ENCODE results near the gene CLSTN2. TPM values are rescaled to one million over a fixed set of nuclear protein-coding genes. Genes with fewer than 3 reads are reported as not detected.

Gene CLSTN2
- total and polyA plus RNA-seq, 2 of the 4 experiments (the other 2 are of a cell fraction): under 0.01 to 0.07 TPM

GRCh38 chr3:139917226-139917785 lies 17.7 kb upstream of the CLSTN2 start:
- H3K9me3 ChIP-seq (ENCODE audit: control insufficient read depth, insufficient read depth, low read length): no peaks in the 10 kb centered on the region
- no peaks in the 10 kb centered on the region for H3K79me1 ChIP-seq (ENCODE audit: low read depth in 1 of 2, low read length in 2 of 2)
- BruUV-seq (replicated peaks): no TSS peak
- no peak overlapping the region for H3K4me3 ChIP-seq (ENCODE audit: insufficient read depth, low read depth, low read length)
- no peaks in the 10 kb centered on the region for H3K4me1 ChIP-seq (ENCODE audit: control insufficient read depth, insufficient read depth, low read length)
- no peaks in the 10 kb centered on the region for H3K27me3 ChIP-seq (ENCODE audit: control insufficient read depth, insufficient read depth, low read length)
- no peak overlapping the region for H3K23ac ChIP-seq (ENCODE audit: low read depth, low read length)
- no peak for ATAC-seq (ENCODE audit: low read depth)
- H3K9me1 ChIP-seq (ENCODE audit: insufficient read depth, low read length): no peaks in the 10 kb centered on the region
- no peak overlapping the region for H3K4ac ChIP-seq (ENCODE audit: low read depth, low read length)
- dilution Hi-C loops (cut with HindIII; ENCODE audit: low sequenced_read_pairs, unreplicated experiment): no loop called here
- no peak overlapping the region for H2AFZ ChIP-seq (replicated peaks; ENCODE audit: low read length, poor library complexity)
- no peak overlapping the region for H3K9ac ChIP-seq (ENCODE audit: low read depth, low read length)
- in situ Hi-C loops (cut with MboI; ENCODE audit: low sequenced_read_pairs): no loop called here
- H4K8ac ChIP-seq (ENCODE audit: low read depth in 2 of 2, low read length in 2 of 2): no peak overlapping the region
- intact Hi-C loops (cut with micrococcal nuclease): no loop called here
- no peak overlapping the region for H3K27ac ChIP-seq (ENCODE audit: insufficient read depth, low read length)
- H3K36me3 ChIP-seq (ENCODE audit: control insufficient read depth, insufficient read depth, low read length): no peaks in the 10 kb centered on the region
- ChIA-PET CTCF (no interaction called here), POLR2A (ENCODE audit: unreplicated experiment) (no interaction called here)
- no peak overlapping the region for H3K14ac ChIP-seq (replicated peaks; ENCODE audit: low read depth, low read length)
- H3K56ac ChIP-seq (ENCODE audit: extremely low read depth, insufficient read depth, low read length): no peak overlapping the region
- no peak for DNase-seq
- no peak overlapping the region for H2AK5ac ChIP-seq (ENCODE audit: low read depth, low read length)
- H2BK120ac ChIP-seq (ENCODE audit: low read depth, low read length): no peak overlapping the region
- H4K20me1 ChIP-seq (ENCODE audit: insufficient read depth, low read length): no peaks in the 10 kb centered on the region
- no peak overlapping the region for H3K18ac ChIP-seq (ENCODE audit: low read depth, low read length)
- H2BK5ac ChIP-seq (ENCODE audit: low read depth, low read length, poor library complexity, severe bottlenecking): no peak overlapping the region
- WGBS, 2 experiments (ENCODE audit: extremely low coverage in 2 of 2, insufficient read length in 1 of 2): 71% methylated on average over 2 of the region's 10 CpGs; no CpG with 5 or more reads in 1 of the 2 experiments
- no peak overlapping the region for H3K4me2 ChIP-seq (ENCODE audit: low read depth, low read length)
- no peak overlapping the region for H2BK15ac ChIP-seq (ENCODE audit: low read depth, low read length)
- no peak overlapping the region for H2AK9ac ChIP-seq (replicated peaks; ENCODE audit: low read depth, low read length, poor library complexity)
- no peak overlapping the region for H2BK20ac ChIP-seq (ENCODE audit: low read depth, low read length)
- H4K5ac ChIP-seq (ENCODE audit: low read depth, low read length): no peak overlapping the region
- TF ChIP-seq MAFK (IDR thresholded peaks at IDR 0.05; ENCODE audit: low read depth, low read length): no peak
- no peak for TF ChIP-seq BHLHE40 (IDR thresholded peaks at IDR 0.05; ENCODE audit: low read depth, low read length)
- TF ChIP-seq SMC3 (IDR thresholded peaks at IDR 0.05; ENCODE audit: low read depth, low read length): no peak
- TF ChIP-seq NFE2L2 (IDR thresholded peaks at IDR 0.05; ENCODE audit: low read depth, low read length): no peak
- no peak for TF ChIP-seq CTCF (conservative IDR thresholded peaks at IDR 0.05; ENCODE audit: low read depth, low read length)
- no peak for TF ChIP-seq FOS (IDR thresholded peaks at IDR 0.05; ENCODE audit: low read depth, low read length)
- TF ChIP-seq ELK1 (IDR thresholded peaks at IDR 0.05; ENCODE audit: borderline replicate concordance, low read depth, low read length): no peak
- no peak for TF ChIP-seq CEBPB (IDR thresholded peaks at IDR 0.05; ENCODE audit: low read depth, low read length)
- TF ChIP-seq POLR2A (IDR thresholded peaks at IDR 0.05; ENCODE audit: low read depth, low read length): no peak
- no peak for TF ChIP-seq RCOR1 (IDR thresholded peaks at IDR 0.05; ENCODE audit: insufficient replicate concordance, low read length)
- no peak for TF ChIP-seq MAZ (IDR thresholded peaks at IDR 0.05; ENCODE audit: borderline replicate concordance, low read depth, low read length)
- TF ChIP-seq RAD21 (IDR thresholded peaks at IDR 0.05; ENCODE audit: low read length): no peak
- TF ChIP-seq RFX5 (IDR thresholded peaks at IDR 0.05; ENCODE audit: low read depth, low read length): no peak
- no peak for TF ChIP-seq MXI1 (IDR thresholded peaks at IDR 0.05; ENCODE audit: borderline replicate concordance, low read depth, low read length)
- H4K91ac ChIP-seq (ENCODE audit: insufficient read depth, low read depth, low read length): no peak overlapping the region

Measured in IMR-90 (cell line).